HG03439 (cell line): ENCODE results near the gene CAMK2A.
"Not testable (repeated sequence)": the region's sequence is repeated elsewhere in the genome, so short reads cannot be mapped to it uniquely, and the experiment has no call there.

ENCODE experiments used
- ATAC-seq: cut with Tn5 transposase; IDR thresholded peaks from one replicate; pipeline ENCODE4 v1.9.1; 2021; ENCODE audit warnings: mild to moderate bottlenecking, moderate library complexity; ENCODE audit not compliant: unreplicated experiment

The CAMK2A gene

GRCh38 chr5:150255659-150256409, 33.7 kb downstream of the CAMK2A start:
- ATAC-seq = no peak

- ATAC-seq = no peak
Measured at GRCh38 chr5:150254774-150255173, 34.8 kb downstream of the CAMK2A start.

GRCh38 chr5:150254363-150254762, 35.2 kb downstream of the CAMK2A start:
- no peak for ATAC-seq

- ATAC-seq = no peak
Measured at GRCh38 chr5:150253416-150254208, 36.0 kb downstream of the CAMK2A start.

GRCh38 chr5:150252489-150252888, 37.1 kb downstream of the CAMK2A start:
- ATAC-seq = no peak

- no peak for ATAC-seq
Measured at GRCh38 chr5:150251504-150251903, 38.1 kb downstream of the CAMK2A start.

DNA sequence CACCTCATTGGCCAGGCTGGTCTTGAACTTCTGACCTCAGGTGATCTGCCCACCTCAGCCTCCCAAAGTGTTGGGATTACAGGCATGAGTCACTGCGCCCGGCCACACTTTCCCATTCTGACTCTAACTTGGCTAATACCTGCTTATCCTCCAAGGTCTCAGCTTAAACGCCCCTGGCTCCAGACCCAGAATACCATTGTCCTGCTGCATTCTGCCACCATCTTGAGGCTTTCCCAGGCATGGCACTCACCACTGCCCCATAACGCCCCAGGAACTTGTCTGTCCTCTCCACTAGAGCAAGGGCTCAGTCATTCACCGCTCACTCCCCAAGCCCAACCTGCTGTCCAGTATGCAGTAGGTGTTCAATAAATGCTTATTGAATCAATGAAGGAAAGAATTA, 39.8 kb downstream of the CAMK2A start:
- ATAC-seq = no peak

GRCh38 chr5:150248946-150249345, 40.6 kb downstream of the CAMK2A start:
- ATAC-seq = no peak

- not testable (repeated sequence) for ATAC-seq
Measured at GRCh38 chr5:150248493-150248892, 41.1 kb downstream of the CAMK2A start.

GRCh38 chr5:150247726-150248125, 41.8 kb downstream of the CAMK2A start:
- no peak for ATAC-seq

- ATAC-seq = no peak
Measured at GRCh38 chr5:150246835-150247234, 42.7 kb downstream of the CAMK2A start.

DNA sequence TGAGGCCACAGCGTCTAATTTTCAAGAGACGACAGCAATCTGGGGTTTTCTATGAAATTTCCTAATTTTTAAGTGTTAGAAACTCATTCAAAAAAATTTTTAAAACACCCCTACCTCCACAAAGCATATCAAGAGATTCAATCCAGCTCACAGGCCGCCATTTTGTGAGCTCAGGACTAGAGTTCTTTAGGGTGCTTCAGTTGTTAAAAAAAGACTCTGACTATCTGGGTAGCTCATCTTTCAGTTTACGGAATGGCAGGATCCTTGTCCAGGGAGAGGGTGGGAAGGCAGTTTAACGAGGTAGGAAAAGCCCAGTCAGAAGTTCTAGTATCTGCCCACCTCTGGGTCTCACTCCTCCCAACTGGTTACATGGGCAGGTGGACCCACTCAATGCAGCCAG, 43.1 kb downstream of the CAMK2A start:
- ATAC-seq = no peak

DNA sequence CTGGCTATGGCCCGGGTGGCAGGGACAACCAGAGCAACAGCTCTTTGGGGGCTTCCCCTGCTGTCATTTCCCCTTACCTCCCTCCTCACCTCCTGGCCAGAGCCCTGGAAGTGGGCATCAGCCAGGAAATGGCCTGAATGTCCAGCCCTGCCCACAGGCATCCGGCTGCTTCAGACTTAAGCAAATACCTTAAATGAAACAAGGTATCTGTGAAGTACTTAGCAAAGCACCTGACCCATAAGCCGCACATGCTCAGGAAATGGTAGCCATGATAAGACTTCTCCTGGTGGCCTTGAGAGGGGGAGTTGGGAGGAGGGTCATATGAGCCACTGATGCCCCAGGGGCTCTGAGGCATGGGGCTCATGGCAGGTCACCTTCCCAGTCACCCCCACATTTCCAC, 43.8 kb downstream of the CAMK2A start:
- ATAC-seq = no peak

DNA sequence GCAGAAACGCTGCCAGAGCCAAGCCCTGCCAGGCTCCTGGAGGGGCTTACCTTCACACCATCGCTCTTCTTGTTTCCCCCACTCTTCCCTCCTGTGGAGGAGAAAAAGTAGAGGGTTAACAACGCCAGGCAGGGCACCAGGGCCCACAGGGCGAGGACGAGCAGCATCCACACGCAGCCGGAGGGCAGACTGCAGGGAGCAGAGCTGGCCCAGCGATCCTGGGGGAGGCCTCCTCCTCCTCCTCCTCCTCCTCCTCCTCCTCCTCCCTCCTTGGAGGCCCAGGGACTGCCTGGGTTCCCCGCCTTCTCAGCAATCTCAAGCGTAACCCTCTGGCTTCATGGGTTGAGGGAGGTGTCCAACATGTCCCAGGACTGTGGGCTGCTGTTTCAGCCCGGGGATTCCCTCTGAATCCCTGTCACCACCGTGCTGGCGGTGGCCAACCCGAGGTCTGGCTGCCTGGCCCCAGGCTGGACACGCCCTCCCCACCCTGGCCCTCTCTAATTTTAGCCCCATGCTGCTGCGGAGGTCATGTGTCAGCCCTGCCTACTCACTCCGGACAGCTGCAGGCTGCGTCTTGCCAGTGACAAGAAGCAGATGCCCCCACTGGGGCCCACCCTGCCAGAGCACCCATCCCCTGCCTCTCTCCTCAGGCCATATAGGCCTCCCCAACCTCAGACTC, 44.3 kb downstream of the CAMK2A start:
- ATAC-seq = no peak

DNA sequence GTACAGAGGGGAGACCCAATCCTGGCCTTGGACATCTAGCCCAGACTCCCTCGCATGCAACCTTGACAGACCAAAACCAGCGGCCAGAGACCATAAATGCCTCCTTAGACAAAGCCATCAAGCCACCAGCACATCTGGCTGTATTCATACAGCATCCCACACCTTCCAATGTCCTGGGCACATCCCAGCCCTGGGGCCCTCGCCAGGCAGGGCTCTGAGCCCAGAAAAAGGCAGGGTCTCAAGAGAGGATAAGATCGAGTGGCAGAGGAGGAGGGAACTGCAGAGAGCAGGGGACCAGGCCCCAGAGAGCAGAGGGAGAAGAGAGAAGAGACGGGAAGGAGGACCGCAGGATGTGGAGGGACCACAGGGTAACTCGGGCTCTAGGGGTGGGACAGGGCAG, 45.4 kb downstream of the CAMK2A start:
- ATAC-seq = no peak

- ATAC-seq = no peak
Measured at GRCh38 chr5:150243590-150243989, 46.0 kb downstream of the CAMK2A start.

DNA sequence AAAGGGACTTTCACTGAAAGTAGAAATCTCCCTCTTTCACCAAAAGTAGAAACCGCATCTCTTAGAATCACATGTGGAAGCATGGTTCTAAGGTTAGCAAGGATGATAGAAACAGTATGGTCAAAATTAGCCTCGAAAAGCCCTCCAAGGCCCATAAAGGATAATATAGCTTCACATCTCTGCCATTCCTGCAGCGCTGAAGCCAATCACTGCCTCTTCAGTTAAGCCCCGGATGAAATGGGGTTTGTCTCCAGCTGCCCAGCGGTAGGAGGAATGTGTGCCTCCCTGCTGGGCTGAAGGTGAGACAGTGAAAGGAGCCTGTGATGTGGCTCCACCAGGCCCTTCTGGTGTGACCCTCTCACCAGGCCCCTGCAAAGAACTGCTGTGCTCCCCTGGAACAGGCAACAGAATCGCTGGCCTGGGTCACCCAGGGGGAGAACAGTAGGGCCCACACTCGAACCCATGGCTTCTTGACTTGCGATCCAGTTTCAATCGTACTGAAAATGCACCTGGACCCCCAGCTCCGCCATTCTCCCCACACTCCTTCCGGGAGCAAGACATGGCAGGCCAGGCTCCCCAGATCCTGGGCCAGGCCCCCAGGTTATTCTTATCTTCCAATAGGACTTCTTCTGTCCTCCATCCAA, 47.2 kb downstream of the CAMK2A start:
- ATAC-seq = no peak

DNA sequence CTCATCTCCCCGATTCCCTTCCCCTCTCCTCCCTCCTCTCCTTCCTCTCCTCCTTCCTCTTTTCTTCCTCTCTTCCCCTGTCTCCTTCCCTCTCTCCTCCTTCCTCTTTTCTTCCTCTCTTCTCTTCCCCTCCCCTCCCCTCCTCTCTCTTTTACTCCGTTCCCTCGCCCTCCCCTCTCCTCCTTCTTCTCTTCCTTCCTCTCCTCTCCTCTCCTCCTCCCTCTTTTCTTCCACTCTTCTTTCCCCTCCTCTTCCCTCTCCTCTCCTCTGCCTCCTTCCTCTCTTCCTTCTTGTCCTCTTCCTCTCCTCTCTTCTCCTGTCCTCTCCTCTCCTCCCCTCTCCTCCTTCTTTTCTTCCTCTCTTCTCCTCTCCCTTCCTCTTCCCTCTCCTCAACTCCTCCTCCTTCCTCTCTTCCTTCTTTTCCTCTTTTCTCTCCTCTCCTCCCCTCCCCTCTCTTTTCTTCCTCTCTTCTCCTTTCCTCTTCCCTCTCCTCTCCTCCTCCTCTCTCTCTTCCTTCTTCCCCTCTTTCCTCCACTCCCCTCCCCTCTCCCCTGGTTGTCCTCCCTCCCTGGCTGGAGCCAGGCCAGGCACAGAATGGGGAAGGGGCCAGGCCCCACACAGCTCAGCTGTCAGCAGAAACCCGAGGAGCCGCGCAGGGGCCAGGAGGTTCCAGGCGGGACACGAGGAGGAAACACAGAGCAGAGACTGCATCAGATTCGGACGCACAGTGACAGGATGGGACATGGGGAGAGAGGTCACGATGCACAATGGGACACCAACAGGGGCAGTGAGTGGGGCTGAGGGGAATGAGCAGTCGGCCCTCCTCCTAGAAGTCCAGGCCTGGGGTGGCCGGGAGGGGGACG, 48.0 kb downstream of the CAMK2A start:
- no peak for ATAC-seq

GRCh38 chr5:150239794-150240122, 49.8 kb downstream of the CAMK2A start:
- ATAC-seq = no peak

GRCh38 chr5:150239099-150239793, 50.3 kb downstream of the CAMK2A start:
- ATAC-seq = no peak
